Measurements from ENCODE around the gene FZD4.
"Not testable (repeated sequence)": the region's sequence is repeated elsewhere in the genome, so short reads cannot be mapped to it uniquely, and the experiment has no call there.

FZD4 gene

DNA sequence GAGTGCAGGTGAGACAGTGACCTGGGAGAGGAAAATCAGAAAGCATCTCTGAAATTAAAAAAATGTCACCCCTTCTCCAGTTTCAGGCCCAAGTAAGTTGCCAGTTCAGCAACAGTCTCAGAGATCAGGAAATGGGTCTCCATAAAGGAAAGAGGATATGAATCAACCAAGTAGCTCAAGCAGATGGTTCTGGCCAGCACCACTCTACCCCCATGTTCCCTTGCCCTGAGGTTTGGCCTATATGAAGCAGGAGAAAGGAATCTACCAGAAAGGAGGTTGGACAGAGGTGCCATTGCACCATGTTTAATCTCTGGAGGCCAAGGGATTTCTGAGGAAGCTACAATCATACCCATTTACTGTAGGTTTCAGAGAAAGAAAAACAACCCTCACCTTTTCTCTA lies 7.7 kb downstream of the FZD4 start:
- no peaks in the 10 kb centered on the region for H3F3A ChIP-seq (ENCODE audit: insufficient read depth, low read length)
- no peaks in the 10 kb centered on the region for H3K4me1 ChIP-seq (ENCODE audit: low read length)
- no peak overlapping the region for H3K9ac ChIP-seq (ENCODE audit: low read length)
- H3K9me3 ChIP-seq (replicated peaks; ENCODE audit: insufficient read depth, low read length): no peaks in the 10 kb centered on the region
- no peaks in the 10 kb centered on the region for H4K20me1 ChIP-seq (ENCODE audit: insufficient read depth, low read length)
- no peak overlapping the region for H3K27ac ChIP-seq (ENCODE audit: low read length)
- no peak overlapping the region for H3K4me2 ChIP-seq (ENCODE audit: low read depth, low read length)
- no peak overlapping the region for H2AFZ ChIP-seq (ENCODE audit: low read length)
- no peaks in the 10 kb centered on the region for H3K9me2 ChIP-seq (replicated peaks; ENCODE audit: insufficient read depth, low read length)
- H3K79me2 ChIP-seq (ENCODE audit: low read length): no peaks in the 10 kb centered on the region
- H3K36me3 ChIP-seq (replicated peaks; ENCODE audit: insufficient read depth, low read length): no peaks in the 10 kb centered on the region
- H3K4me3 ChIP-seq (ENCODE audit: low read length): no peak overlapping the region
- no peaks in the 10 kb centered on the region for H3K27me3 ChIP-seq (replicated peaks; ENCODE audit: insufficient read depth, low read length)
- no peak for DNase-seq
- TF ChIP-seq, protein P1, sequence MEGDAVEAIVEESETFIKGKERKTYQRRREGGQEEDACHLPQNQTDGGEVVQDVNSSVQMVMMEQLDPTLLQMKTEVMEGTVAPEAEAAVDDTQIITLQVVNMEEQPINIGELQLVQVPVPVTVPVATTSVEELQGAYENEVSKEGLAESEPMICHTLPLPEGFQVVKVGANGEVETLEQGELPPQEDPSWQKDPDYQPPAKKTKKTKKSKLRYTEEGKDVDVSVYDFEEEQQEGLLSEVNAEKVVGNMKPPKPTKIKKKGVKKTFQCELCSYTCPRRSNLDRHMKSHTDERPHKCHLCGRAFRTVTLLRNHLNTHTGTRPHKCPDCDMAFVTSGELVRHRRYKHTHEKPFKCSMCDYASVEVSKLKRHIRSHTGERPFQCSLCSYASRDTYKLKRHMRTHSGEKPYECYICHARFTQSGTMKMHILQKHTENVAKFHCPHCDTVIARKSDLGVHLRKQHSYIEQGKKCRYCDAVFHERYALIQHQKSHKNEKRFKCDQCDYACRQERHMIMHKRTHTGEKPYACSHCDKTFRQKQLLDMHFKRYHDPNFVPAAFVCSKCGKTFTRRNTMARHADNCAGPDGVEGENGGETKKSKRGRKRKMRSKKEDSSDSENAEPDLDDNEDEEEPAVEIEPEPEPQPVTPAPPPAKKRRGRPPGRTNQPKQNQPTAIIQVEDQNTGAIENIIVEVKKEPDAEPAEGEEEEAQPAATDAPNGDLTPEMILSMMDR (IDR thresholded peaks at IDR 0.05; ENCODE audit: low read length): no peak
- TF ChIP-seq EZH2 (optimal IDR thresholded peaks at IDR 0.05; ENCODE audit: low read depth, low read length) (no peak), EZH2phosphoT487 (IDR thresholded peaks at IDR 0.05; ENCODE audit: low read length) (no peak)

DNA sequence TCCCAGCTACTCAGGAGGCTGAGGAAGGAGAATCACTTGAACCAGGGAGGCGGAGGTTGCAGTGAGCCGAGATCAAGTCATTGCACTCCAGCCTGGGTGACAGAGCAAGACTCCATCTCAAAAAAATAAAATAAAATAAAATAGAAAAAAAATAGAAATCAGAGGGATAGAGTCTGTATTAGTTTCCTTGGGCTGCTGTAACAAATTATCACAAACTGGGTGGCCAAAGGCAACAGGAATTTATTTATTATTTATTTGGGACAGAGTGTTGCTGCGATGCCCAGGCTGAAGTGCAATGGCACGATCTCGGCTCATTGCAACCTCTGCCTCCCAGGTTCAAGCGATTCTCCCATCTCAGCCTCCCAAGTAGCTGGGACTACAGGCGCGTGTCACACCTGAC lies 11.7 kb downstream of the FZD4 start:
- DNase-seq; H3K4me2 ChIP-seq (ENCODE audit: low read depth, low read length); H3K9ac ChIP-seq (ENCODE audit: low read length); H2AFZ ChIP-seq (ENCODE audit: low read length); H3K4me3 ChIP-seq (ENCODE audit: low read length); H3K9me3 ChIP-seq (replicated peaks; ENCODE audit: insufficient read depth, low read length); H3K79me2 ChIP-seq (ENCODE audit: low read length); H3K9me2 ChIP-seq (replicated peaks; ENCODE audit: insufficient read depth, low read length); H3K27me3 ChIP-seq (replicated peaks; ENCODE audit: insufficient read depth, low read length); H3K27ac ChIP-seq (ENCODE audit: low read length); H4K20me1 ChIP-seq (ENCODE audit: insufficient read depth, low read length); H3F3A ChIP-seq (ENCODE audit: insufficient read depth, low read length); H3K36me3 ChIP-seq (replicated peaks; ENCODE audit: insufficient read depth, low read length); H3K4me1 ChIP-seq (ENCODE audit: low read length): not testable (repeated sequence)

DNA sequence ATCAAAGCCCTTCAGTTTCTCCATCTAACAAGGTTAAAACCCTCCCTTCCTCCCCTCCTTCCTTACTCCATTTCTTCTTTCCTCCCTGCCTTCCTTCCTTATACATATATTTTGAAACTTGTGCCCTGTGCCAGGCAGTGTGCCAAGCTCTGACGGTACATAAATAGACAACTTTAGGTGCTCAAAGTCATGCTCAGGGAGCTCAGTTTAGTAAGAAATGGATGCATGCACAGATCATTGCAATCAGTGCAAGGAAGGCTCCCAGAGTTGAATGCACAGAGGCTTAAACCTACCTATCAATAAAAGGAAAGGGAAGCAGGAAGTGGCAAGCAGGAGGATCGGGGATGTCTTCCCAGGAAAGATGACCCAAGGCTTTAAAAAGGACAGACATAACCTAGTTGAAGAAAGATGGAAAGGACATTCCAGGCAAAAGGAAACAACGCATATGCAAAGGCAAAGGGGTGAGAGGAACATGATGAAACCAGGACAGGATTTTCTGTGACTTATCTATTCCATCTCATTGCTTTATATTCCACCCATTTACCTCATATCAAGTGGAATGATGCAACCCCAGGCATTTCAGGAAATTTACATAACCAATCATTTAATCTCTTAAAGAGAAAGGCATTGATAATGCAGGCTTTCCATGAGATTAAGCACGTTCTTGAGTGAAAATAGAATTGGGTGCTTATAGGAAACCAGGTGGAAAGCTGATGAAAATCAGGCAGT lies 13.2 kb downstream of the FZD4 start:
- H3K4me3 ChIP-seq (ENCODE audit: low read length): no peak overlapping the region
- no peak overlapping the region for H3K27ac ChIP-seq (ENCODE audit: low read length)
- no peaks in the 10 kb centered on the region for H3K27me3 ChIP-seq (replicated peaks; ENCODE audit: insufficient read depth, low read length)
- no peaks in the 10 kb centered on the region for H3K36me3 ChIP-seq (replicated peaks; ENCODE audit: insufficient read depth, low read length)
- H3K9ac ChIP-seq (ENCODE audit: low read length): no peak overlapping the region
- H2AFZ ChIP-seq (ENCODE audit: low read length): no peak overlapping the region
- TF ChIP-seq EZH2 (optimal IDR thresholded peaks at IDR 0.05; ENCODE audit: low read depth, low read length): no peak
- no peak for TF ChIP-seq EZH2phosphoT487 (IDR thresholded peaks at IDR 0.05; ENCODE audit: low read length)
- TF ChIP-seq, protein P1 (IDR thresholded peaks at IDR 0.05; ENCODE audit: low read length): no peak
- no peaks in the 10 kb centered on the region for H3K79me2 ChIP-seq (ENCODE audit: low read length)
- H3K9me2 ChIP-seq (replicated peaks; ENCODE audit: insufficient read depth, low read length): no peaks in the 10 kb centered on the region
- DNase-seq: no peak
- H3K9me3 ChIP-seq (replicated peaks; ENCODE audit: insufficient read depth, low read length): no peaks in the 10 kb centered on the region
- no peaks in the 10 kb centered on the region for H3F3A ChIP-seq (ENCODE audit: insufficient read depth, low read length)
- H3K4me1 ChIP-seq (ENCODE audit: low read length): no peaks in the 10 kb centered on the region
- no peaks in the 10 kb centered on the region for H4K20me1 ChIP-seq (ENCODE audit: insufficient read depth, low read length)
- H3K4me2 ChIP-seq (ENCODE audit: low read depth, low read length): no peak overlapping the region

DNA sequence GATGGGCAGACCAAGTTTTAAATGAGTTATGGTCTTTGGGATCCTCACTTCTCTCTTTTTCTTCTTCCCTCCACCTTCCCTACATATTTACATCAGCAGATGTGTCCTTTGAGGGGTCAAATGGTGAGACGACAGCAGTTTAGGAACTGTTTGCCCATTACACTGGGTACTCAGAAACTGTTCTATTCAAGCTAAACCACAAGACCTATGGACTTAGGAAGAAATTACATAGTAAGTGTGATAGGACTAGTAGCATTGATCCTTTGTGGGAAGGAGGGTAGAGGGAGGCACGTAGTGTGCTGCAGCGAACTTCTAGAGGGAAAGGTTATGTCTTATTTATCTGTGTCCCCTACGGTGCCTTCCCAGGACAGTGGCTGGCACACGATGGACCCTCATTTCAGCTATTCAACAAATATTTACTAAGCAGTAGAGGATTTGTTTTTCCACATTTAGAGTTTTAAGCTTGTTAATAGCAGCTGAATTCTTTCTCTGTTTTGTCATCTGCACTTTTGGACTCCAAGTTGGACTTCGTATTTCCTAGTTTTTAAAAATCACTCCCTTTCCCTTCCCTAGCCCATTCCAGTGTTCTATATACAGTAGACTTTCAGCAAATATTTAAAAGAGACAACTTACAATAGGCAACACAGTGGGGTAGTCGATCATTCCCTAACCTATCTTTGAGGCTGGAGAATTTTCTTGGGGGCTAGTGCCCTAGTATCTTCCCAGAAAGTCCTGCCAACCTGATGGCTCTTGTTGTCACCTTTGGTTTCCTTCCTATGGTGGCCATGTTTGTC lies 13.9 kb downstream of the FZD4 start:
- no peaks in the 10 kb centered on the region for H4K20me1 ChIP-seq (ENCODE audit: insufficient read depth, low read length)
- H3K4me2 ChIP-seq (ENCODE audit: low read depth, low read length): no peak overlapping the region
- no peaks in the 10 kb centered on the region for H3K9me3 ChIP-seq (replicated peaks; ENCODE audit: insufficient read depth, low read length)
- H3K79me2 ChIP-seq (ENCODE audit: low read length): no peaks in the 10 kb centered on the region
- no peak for DNase-seq
- H3K4me1 ChIP-seq (ENCODE audit: low read length): no peaks in the 10 kb centered on the region
- H3K9me2 ChIP-seq (replicated peaks; ENCODE audit: insufficient read depth, low read length): no peaks in the 10 kb centered on the region
- H3K27me3 ChIP-seq (replicated peaks; ENCODE audit: insufficient read depth, low read length): no peaks in the 10 kb centered on the region
- H3F3A ChIP-seq (ENCODE audit: insufficient read depth, low read length): no peaks in the 10 kb centered on the region
- H3K4me3 ChIP-seq (ENCODE audit: low read length): no peak overlapping the region
- TF ChIP-seq EZH2 (optimal IDR thresholded peaks at IDR 0.05; ENCODE audit: low read depth, low read length): no peak
- no peak for TF ChIP-seq EZH2phosphoT487 (IDR thresholded peaks at IDR 0.05; ENCODE audit: low read length)
- TF ChIP-seq, protein P1 (IDR thresholded peaks at IDR 0.05; ENCODE audit: low read length): no peak
- no peak overlapping the region for H3K9ac ChIP-seq (ENCODE audit: low read length)
- H3K27ac ChIP-seq (ENCODE audit: low read length): no peak overlapping the region
- no peak overlapping the region for H2AFZ ChIP-seq (ENCODE audit: low read length)
- H3K36me3 ChIP-seq (replicated peaks; ENCODE audit: insufficient read depth, low read length): no peaks in the 10 kb centered on the region

All from MM.1S (cell line).